ENCODE results near the gene TPPP2. TPM values are rescaled to one million over a fixed set of nuclear protein-coding genes. Genes with fewer than 3 reads are reported as not detected.

The TPPP2 gene
- total and polyA plus RNA-seq, 8 donors: 0.20 to 0.50 (median 0.22) TPM; not detected in 3

DNA sequence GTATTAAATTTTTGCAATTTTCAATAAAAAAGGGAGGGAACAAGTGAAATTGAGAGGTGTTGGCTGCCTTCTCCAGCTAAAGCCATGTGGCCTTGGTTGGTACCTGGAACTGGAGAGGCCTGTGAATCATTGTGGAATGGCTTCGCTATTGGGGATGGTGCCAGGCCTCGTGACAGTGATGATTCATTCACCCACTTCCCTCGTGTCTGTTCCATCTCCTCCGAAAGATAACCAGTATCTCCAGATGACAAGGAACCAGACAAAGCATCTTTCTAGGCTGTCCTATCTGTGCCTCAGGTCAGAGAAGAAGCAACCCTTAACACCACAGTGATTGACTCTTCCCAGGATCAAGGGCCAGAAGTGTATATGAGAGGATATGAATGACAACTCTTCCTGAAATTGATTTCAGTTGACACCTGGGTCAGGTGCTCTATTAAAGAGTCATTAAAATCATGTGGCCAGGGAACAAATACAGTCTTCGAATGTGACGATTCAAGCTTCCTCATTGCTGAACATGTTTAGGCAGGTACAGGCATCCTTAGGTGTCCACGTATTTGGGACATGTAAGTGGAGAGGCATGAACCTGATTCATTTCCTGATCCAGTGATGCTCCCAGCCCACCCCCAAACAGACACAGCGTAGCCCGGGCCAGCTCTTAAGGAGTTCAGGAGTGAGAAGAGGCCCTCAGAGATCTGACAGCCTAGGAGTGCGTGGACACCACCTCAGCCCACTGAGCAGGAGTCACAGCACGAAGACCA, 11.8 kb downstream of the TPPP2 start, which contains the start of gene RNASE7:
Gene RNASE7 (plus strand): TSS at position 687 of the 758 bp plus-strand sequence. CDS start 631 bp downstream, outside the sequence.
- Histone ChIP-seq H3K4me3 (no peak within 1 kb of the TSS), H3K27me3 (peaks cover 0 to 5% of the 10 kb centered on the region in 2 donors), H3K9me3 (no peaks in the 10 kb centered on the region), H3K27ac (no peak within 1 kb of the TSS), H3K4me1 (peaks cover 24 to 31% of the 10 kb centered on the region in 2 donors), H3K36me3 (no peaks in the 10 kb centered on the region)
- no peak for ATAC-seq
- no peak for TF ChIP-seq CTCF (IDR thresholded peaks at IDR 0.05)
- intact Hi-C loops (cut with DNase I): loop anchor here in 1 of 2 donors (2.0 kb wide), 1 partner anchor 27 kb away; no protein-coding TSS in a partner anchor
- DNase-seq: no peak

DNA sequence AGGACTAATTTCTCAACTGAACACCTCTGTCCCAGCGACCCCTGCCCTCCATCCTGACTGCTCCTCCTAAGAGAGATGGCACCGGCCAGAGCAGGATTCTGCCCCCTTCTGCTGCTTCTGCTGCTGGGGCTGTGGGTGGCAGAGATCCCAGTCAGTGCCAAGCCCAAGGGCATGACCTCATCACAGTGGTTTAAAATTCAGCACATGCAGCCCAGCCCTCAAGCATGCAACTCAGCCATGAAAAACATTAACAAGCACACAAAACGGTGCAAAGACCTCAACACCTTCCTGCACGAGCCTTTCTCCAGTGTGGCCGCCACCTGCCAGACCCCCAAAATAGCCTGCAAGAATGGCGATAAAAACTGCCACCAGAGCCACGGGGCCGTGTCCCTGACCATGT, 12.9 kb downstream of the TPPP2 start:
- DNase-seq (no peak), ATAC-seq (no peak)
- no peaks in the 10 kb centered on the region for H3K9me3 ChIP-seq
- intact Hi-C loops (cut with DNase I): no loop called here
- H3K36me3 ChIP-seq: no peaks in the 10 kb centered on the region
- no peak for TF ChIP-seq CTCF (IDR thresholded peaks at IDR 0.05)
- peaks cover 24 to 31% of the 10 kb centered on the region in 2 donors for H3K4me1 ChIP-seq
- H3K27me3 ChIP-seq: peaks cover 0 to 5% of the 10 kb centered on the region in 2 donors
- no peak overlapping the region for H3K27ac ChIP-seq
- no peak overlapping the region for H3K4me3 ChIP-seq

GRCh38 chr14:21043387-21043973, 13.5 kb downstream of the TPPP2 start:
- DNase-seq: no peak
- no peaks in the 10 kb centered on the region for H3K36me3 ChIP-seq
- H3K9me3 ChIP-seq: no peaks in the 10 kb centered on the region
- no peak for TF ChIP-seq CTCF (IDR thresholded peaks at IDR 0.05)
- ATAC-seq: no peak
- peaks cover 0 to 5% of the 10 kb centered on the region in 2 donors for H3K27me3 ChIP-seq
- no peak overlapping the region for H3K27ac ChIP-seq
- H3K4me1 ChIP-seq: peaks cover 24 to 31% of the 10 kb centered on the region in 2 donors
- no peak overlapping the region for H3K4me3 ChIP-seq
- intact Hi-C loops (cut with DNase I): no loop called here

GRCh38 chr14:21043974-21044618, 14.1 kb downstream of the TPPP2 start:
- Histone ChIP-seq H3K9me3 (no peaks in the 10 kb centered on the region), H3K4me3 (no peak overlapping the region), H3K27me3 (peaks cover 0 to 5% of the 10 kb centered on the region in 2 donors), H3K27ac (no peak overlapping the region), H3K4me1 (peaks cover 18 to 25% of the 10 kb centered on the region in 2 donors), H3K36me3 (no peaks in the 10 kb centered on the region)
- DNase-seq (no peak), ATAC-seq (peak; percentile 64)
- TF ChIP-seq CTCF (IDR thresholded peaks at IDR 0.05): no peak
- intact Hi-C loops (cut with DNase I): no loop called here

- peaks cover 0 to 5% of the 10 kb centered on the region in 2 donors for H3K27me3 ChIP-seq
- no peaks in the 10 kb centered on the region for H3K36me3 ChIP-seq
- DNase-seq (no peak), ATAC-seq (no peak)
- no peak overlapping the region for H3K27ac ChIP-seq
- intact Hi-C loops (cut with DNase I): no loop called here
- no peak for TF ChIP-seq CTCF (IDR thresholded peaks at IDR 0.05)
- H3K4me3 ChIP-seq: no peak overlapping the region
- H3K4me1 ChIP-seq: peaks cover 7 to 9% of the 10 kb centered on the region in 2 donors
- no peaks in the 10 kb centered on the region for H3K9me3 ChIP-seq
These were observed 17.4 kb downstream of the TPPP2 start for GRCh38 chr14:21047378-21047781.
